Activated T-cell treated with anti-CD3 and anti-CD28 coated beads for 24 hours (primary cell): ENCODE measurements around the gene PTK7.

Source experiments
- DNase-seq: peaks from one replicate; pipeline ENCODE4 v3.0.0-alpha.2; 2020; ENCODE audit warnings: low read depth

PTK7 gene

GRCh38 chr6:43146709-43147688 is 70.9 kb downstream of the PTK7 start:
- DNase-seq: no peak

DNA sequence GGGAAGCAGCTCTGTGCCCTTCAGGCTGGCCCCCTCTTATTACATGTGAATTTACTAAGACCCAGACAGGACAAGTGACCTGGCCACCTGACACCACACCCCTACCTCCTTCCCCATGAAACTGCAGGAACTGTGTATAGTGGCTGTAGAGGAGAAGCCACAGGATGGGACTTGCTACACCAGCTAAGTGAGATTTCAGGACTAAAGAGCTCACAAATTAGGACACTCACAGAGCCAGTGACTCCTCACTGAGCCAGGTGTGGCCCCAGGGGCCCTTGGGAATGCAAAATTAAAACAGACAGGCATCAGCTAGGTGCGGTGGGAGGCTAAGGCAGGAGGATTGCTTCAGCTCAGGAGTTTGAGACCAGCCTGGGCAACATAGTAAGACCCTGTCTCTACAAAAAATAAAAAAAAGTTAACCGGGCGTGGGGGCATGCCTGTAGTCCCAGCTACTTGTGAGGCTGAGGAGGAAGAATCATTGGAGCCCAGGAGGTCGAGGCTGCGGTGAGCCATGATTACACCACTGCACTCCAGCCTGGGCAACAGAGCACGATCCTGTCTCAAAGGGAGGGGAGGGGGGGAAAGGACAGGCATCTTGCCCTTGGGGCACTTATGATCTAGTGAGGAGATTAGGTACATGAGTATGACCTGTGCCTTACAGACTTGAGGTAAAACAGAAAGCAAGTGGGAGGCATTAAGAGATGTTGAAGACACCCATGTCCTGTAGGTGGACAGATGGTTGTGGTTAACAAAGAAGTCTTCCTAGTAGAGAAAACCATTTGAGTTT is 71.8 kb downstream of the PTK7 start:
- no peak for DNase-seq

DNA sequence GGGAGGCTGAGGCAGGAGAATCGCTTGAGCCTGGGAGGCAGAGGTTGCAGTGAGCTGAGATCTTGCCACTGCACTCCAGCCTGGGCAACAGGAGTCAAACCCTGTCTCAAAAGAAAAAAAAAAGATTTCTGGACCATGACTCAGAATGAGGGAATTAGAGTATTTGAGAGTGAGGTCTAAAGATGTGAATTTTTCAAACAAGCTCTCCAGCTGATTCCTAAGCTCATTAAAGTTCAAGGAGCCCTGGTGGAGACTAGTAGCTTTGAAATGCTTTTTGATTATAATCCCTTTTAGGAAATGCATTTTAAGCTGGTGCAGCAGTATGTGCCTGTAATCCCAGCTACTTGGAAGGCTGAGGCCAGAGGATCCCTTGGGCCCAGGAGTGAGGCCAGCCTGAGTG is 73.2 kb downstream of the PTK7 start:
- no peak for DNase-seq

DNA sequence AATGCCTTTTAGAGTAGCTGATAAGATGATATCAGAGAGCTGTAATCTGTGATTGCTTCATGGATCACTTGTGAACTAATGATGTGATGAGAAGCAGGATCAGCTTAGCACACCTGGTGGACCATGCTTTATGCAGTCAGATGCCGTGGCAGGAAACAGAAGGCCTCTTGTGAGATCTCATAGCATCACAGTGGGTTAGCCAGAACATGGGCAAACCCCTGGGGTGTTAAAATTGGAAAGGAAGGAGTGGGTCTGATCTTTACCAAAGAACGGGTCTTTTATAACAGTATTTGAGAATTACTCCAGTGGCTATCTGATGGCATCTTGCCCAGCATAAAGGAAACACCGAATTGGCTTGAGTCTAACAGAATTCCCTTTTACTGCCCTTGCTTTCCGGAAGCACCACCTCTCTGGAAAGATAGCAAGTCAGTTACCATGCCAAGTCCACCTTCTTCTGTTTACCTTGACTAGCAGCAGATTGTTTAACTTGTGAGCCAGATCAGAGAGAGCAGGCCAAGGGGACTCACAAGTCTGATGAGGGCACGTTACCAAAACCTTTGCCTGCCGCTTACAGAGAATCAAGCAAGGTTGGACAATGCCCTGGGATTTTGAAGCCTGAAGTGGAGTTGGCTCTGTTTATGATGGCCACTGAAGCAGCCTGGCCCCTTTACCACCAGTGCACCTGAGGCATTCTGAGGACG is 74.1 kb downstream of the PTK7 start:
- no peak for DNase-seq

GRCh38 chr6:43159599-43159998 is 83.5 kb downstream of the PTK7 start:
- DNase-seq: no peak

- no peak for DNase-seq
These were observed 87.8 kb downstream of the PTK7 start for GRCh38 chr6:43163899-43164298.

DNA sequence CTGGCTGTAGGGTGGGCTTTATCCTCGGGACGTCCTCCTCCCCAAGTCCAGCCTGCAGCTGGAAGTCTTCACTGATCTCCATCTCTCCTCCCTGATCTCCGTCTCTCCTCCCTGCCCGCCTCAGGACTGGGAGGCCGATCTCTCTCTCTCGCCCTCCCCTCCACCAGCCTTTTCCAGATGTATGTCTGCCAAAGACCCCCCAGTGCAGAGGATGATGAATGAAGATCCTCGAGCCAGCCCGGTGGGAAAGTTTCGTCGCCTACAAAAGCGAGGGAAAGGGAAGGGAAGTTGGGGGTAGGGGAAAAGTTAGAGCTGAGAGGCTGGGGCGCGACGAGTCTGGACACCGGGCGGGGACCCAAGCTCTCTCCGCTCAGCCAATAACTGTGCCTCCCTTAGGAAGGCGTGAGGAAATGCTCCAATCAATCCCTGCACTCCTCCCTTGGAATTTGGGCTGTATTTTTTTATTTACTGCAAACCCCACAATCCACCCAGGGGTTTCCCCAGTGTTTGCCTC is 94.4 kb downstream of the PTK7 start:
- no peak for DNase-seq

DNA sequence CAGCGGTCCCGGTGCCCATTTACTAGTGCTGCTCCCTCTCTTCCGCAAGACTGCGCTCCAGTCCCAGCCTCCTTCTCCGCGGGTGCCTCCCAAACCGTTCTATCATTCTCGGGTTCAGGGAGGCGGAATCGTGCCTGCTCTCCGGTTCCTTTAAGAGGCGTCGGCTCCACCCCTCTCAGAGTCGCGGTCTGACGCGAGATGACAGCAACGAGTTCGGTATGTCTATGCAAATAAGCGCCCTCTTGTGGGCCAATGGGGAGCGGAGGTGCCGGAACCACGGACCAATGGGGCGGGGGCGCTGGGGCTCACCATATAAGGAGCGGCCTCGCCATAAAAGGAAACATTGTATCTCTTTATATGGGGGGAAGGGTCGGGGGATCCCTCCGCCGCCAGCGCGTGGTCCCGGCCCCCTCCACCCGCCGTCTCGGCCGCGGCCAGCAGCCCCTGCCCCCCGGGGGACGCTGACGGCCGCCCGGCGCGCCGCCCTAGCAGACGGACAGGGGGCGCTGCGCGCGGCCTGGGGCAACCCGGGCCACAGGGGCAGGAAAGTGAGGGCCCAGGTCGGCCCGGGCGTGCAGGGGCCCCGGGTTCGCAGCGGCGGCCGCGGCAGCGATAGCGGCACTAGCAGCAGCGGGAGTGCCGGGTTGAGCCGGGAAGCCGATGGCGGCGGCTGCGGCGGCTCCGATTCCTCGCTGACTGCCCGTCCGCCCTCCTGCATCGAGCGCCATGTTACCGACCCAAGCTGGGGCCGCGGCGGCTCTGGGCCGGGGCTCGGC is 95.0 kb downstream of the PTK7 start, which contains the start of gene SRF:
Gene SRF, plus strand, starts transcription at position 339 of the 776 bp plus-strand sequence. Its CDS starts 388 bp downstream, at position 727.
- peak; percentile 99 for DNase-seq

GRCh38 chr6:43171707-43172103 is 95.6 kb downstream of the PTK7 start:
- no peak for DNase-seq

GRCh38 chr6:43172104-43173007 is 96.2 kb downstream of the PTK7 start:
- DNase-seq: no peak

- no peak for DNase-seq
These were observed 97.6 kb downstream of the PTK7 start for GRCh38 chr6:43173591-43174262.

DNA sequence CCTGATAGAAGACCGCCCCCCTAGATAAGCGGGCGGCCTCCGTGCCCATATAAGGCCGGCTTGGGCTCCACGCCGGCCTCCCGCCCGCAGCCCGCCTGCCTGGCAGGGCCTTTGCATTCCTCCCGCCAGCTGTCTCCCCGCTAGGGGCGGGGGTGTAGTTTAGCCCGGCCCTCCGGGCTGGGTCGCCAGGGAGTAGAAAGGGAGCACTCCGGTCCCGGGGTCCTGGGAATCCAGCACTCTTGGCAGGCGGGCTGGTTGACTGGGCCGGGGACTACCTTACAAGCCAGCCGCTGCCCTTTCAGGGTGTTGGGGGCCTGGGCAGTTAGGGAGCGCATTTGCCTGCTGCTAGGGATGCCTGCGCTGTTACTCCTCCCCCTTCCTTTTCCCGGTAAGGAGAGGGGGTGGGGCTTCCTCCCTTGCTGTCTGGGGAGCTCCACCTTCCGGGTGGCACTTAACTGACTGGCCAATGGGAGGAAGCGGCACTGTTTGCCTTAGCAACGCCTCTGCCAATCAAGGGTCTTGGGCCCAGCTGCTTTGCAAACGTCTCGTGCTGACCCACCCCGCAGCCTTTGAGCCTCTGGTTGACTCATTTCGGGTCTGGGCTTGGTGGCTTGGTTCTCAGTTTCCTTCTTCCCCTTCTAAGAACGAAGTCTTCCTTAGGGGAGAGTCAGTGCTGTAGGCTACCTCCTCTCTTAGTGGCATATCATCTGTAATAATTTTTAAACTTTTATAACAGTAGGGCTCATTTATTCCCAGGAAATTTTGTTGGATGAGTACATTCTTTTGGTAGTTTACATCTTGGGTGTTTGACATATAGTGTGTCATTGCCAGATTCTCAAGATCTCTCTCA is 98.4 kb downstream of the PTK7 start:
- peak; percentile 92 for DNase-seq

DNA sequence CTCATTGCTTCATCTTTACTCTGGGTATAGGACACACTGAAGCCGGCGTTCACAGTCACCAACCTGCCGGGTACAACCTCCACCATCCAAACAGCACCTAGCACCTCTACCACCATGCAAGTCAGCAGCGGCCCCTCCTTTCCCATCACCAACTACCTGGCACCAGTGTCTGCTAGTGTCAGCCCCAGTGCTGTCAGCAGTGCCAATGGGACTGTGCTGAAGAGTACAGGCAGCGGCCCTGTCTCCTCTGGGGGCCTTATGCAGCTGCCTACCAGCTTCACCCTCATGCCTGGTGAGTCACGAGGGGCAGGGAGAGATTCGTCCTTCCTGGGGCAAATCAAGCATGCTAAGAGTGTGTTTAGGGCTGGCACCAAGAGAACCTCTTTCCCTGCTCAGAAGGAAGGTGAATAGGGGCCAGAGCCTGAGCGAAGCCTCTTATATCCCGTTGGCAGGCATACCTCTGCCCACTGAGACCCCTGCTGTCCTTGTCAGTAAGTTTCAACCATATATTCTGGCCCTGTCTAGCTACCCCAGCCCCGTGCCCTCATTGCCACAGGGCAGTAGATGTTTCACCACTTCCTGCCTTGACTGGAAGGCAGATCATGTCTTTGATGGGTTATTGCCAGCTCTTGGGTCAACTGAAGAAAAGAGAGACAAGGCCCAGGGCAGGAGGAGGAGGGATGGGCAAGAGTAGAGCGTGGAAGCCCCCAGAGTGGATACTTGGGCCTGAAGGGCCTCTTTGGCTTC is 99.7 kb downstream of the PTK7 start:
- DNase-seq: no peak

DNA sequence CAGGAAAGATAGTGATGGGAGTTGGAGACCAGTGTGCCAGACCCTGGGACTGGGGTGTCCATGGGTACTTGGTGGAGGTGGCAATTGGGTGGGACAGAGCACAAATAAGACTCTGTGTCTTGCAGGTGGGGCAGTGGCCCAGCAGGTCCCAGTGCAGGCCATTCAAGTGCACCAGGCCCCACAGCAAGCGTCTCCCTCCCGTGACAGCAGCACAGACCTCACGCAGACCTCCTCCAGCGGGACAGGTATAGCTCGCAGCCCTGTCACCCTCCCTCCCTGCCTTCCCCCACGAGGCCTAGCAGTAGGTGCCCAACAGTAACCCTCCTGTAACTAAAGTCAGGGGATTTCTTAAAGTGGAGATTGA is 100.3 kb downstream of the PTK7 start:
- DNase-seq: no peak

GRCh38 chr6:43178150-43178549 is 102.0 kb downstream of the PTK7 start:
- DNase-seq: no peak

GRCh38 chr6:43178951-43179830 is 103.1 kb downstream of the PTK7 start:
- DNase-seq: no peak

DNA sequence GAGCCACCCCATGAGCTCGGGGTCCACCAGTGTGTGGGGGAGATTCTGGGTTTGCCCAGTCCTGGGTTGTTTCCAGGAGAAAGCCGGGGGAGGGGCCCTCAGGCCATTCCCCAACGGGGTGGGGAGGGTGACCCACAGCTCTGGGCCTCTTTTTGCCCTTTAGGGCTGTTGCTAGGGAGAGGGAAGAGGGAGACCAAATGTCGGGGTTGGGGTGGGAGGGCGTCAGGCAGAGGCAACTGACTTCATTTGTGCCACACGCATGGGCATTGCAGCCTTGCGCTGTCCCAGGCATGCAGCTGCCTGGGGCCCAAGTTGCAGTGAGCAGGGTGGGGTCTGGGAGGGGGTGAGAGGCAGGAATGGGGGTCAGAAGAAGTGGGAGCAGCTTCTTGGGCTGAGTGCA is 103.9 kb downstream of the PTK7 start:
- DNase-seq: no peak
